ENCODE results near the gene C9orf152.

GRCh38 chr9:110160123-110160522 lies 47.8 kb downstream of the C9orf152 start:
- TF ChIP-seq CTCF (IDR thresholded peaks at IDR 0.05), result no peak
- TF ChIP-seq EP300 (IDR thresholded peaks at IDR 0.05), result no peak
